GM18867 (cell line): ENCODE data around the gene TTC39A.

ENCODE experiments used
- ATAC-seq: cut with Tn5 transposase; IDR thresholded peaks from one replicate; pipeline ENCODE4 v1.9.1; 2021; ENCODE audit warnings: mild to moderate bottlenecking, moderate library complexity; ENCODE audit not compliant: unreplicated experiment

The TTC39A gene

DNA sequence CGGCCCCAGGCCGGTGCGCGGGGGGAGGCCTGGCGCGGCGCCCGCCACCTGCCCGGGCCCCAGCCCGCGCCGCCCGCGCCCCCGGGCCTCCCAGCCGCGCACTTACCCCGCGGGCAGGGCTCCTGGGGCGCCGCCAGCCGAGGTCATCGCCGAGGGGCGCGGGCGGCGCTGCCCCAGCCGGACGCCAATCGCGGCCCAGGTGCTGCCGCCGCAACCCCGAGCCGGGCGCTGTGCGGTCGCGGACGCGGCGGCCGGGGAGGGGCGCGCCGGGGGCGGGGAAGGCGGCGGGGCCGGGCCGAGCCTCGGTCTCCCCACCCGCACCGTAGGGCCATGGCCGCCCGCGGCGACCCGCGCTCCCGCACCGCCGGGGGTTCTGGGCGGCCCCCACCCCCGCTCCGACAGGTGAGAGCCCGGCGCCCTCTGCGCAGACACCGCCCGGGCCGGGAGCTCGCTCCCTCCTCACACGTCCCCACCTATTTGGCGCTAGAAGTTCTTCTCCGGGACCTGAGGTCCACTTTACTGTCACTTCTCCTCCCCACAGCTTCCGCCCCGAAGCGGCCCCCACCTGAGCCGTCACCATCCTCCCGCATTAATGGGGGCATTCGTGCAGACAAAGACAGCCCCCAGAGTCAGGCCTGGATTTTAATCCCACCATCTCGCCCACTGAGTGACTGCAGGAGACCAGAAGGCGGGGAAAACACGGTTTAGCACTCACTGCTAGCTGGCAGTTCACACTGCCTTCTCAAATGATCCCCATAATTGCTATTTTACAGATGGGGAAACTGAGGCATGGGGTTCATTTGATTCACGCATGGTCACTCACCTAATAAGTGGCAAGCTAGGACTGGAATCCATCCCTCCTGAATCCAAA lies at the start of gene TTC39A:
Gene TTC39A, minus strand, starts transcription at position 232 of the 871 bp plus-strand sequence. Its CDS starts 85 bp downstream, at position 147.
- no peak for ATAC-seq

DNA sequence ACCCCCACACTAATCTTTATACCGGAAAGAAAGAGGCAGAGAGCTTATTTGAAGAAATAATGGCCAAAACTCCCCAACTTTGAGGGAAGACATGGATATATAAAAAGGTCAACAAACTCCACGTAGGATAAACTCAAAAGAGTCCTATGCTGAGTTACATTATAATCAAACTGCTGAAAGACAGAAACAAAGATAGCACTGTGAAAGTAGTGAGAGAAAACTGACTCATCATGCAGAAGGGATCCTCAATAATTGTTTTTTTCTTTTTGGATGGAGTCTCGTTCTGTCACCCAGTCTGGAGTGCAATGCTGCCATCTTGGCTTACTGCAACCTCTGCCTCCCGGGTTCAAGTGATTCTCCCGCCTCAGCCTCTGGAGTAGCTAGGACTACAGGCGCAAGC lies 48.5 kb upstream of the TTC39A start:
- ATAC-seq: no peak

DNA sequence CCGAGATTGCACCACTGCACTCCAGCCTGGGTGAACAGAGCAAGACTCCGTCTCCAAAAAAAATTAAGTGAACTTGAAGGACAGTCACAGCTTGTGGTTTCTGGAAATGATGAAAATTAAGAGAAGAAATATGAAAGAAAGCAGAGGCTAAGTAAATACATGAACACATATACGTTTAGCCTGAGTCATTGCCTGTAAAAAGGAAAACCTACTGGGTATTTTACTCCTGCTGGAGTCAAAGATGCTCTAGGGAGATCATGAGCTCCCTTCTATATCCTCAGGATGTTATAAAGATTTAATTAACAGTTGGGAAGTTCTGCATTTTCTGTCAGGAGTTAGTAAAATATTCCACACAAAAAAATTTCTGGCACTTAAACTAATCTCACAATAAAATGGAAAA lies 43.5 kb upstream of the TTC39A start:
- ATAC-seq: no peak

DNA sequence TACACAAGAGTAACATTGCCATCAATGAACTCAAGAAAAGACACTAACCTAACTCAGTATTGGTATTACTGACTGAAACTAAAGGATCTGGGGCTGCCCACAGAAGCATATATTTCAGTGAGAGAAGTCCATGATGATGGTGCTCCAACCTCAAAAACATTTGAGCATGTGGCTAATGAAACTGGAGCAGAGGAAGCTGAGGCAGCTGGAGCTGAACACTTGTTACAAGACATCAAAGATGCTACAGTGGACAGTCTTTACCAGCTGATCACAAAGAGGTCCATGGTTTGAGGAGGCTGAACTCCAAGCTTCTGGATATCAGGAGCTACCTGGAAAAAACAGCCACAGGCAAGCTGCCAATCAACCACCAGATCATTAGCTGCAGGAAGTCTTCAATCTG lies 42.2 kb upstream of the TTC39A start:
- ATAC-seq: no peak

DNA sequence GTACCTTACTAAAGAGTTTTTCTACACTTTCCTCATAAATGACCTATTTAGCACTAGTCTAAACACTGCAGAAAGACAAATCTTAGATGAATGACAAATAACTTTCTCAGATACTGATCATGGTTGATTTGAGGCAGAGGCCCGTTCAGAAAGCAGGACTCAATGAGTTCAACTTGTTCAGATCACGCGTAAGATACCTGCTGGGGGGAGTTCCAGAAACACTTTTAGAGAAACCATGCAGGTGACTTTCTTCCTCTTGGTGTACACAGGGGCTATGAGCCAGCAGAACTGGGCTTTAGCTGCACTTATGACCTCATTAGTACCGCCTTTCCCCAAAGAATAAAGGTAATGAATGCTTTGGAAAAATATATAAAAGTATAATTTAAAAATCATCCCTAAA lies 38.8 kb upstream of the TTC39A start:
- no peak for ATAC-seq

DNA sequence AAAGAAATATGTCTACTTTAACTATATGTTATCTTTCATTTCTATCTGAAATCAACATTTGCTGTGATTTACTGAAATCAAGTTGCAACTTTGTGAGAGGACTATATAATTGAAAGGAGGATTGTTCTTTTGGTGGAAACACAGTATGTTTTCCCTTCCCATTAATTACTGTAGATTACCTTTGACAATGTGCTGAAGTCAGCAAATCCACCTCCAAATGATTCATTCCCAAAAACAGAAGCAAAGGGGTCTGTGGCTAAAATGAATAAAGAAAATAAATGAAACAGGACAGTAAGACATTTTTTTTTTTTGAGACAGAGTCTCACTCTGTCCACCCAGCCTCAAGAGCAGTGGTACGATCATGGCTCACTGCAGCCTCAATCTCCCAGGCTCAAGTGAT lies 35.4 kb upstream of the TTC39A start:
- ATAC-seq: no peak

DNA sequence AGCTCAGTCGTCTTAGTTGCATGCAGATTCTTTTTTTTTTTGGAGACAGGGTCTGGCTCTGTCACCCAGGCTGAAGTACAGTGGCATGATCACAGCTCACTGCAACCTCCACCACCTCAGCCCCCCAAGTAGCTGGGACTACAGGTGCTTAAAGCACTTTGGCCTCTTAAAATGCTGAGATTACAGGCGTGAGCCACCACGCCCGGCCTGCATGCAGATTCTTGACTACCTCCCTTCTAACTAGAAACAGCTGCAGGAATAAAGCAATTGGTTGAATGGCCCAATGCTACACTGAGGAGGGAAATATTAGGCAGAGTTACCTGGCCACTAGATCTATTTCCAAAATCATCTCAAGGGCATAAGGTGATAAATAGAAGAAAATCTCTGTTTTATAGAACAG lies 29.5 kb upstream of the TTC39A start:
- no peak for ATAC-seq

DNA sequence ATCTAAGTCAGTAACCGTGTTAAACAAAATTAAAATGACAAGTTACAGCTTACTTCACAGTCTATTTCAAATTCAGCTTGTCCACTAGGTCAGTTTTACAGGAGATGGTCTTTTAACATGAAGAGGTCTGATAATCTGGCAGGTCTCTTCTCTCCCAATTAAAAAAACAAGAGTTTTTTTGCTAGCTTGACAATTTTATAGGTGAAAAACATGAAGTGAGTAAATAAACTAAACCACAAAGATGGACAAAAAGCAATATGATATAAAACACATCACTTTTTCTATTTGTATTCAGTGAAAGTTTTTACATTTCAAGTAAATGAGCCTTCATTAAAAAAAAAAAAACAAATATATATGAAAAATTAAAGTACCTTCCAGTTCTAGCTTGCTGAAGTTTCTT lies 25.0 kb upstream of the TTC39A start:
- ATAC-seq: no peak

DNA sequence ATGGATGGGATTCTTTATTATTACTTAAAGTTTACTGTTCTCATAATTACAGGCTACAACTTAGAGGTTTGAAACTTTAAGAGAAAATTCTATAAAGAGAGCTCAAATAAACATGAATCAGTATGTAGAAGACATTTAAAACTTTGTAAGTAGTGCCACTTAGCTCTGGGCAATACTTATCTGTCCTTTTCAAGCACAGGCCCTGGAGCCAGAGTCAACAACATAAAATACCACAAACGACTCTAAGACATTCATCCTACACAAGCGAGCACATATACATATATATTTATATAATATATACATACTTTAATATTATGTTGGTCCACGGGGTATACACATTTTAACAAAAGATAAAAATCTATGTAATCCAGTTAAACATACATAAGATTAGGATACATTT lies 24.1 kb upstream of the TTC39A start:
- ATAC-seq: no peak

DNA sequence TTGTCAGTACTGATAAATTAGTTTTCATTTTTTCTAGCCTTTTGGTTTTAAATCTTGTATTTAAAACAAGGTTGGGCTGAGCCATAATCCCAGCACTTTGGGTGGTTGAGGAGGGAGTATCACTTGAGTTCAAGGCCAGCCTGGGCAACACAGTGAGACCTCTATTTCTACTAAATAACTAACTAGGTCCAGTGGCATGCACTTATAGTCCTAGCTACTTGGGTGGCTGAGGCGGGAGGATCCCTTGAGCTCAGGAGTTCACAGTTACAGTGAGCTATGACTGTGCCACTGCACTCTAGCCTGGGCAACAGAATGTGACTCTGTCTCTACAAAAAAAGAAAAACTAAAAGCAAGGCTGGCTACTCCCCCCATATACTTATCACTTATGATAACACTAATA lies 21.5 kb upstream of the TTC39A start:
- ATAC-seq: no peak

DNA sequence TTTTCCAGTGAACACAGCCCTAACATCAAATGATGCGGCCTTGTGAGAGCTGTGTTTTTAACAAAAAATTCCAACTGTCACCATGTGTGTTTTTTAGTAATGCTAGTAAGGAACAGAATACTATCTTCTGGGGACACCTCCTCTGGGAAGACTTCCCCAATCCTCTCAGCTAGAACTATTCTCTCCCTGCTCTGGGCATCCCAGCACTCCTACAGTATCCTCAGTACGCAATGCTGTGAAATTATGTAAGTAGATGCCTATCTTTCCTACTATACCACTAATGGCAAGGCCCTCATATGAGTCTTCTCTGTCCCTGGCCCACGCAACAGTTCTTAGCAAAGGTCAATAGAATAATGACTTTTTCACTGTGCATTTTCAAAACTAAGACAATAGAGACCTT lies 19.5 kb upstream of the TTC39A start:
- ATAC-seq: no peak

DNA sequence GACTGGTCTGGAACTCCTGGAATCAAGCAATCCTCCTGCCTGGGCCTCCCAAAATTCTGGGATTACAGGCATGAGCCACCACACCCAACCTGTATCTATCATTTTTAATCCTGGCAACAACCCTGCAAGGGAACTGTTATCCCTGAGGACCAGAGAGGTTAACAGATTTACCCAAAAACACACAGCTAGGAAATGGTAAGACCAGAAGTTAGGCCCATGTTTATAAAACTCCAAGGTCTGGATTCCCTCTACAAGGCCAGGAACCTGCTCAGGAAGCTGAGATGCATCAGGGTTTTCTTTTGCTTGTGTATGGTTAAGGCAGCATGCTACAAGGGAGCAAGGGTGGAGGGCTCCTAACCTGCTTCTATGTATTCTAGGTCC lies 17.8 kb upstream of the TTC39A start:
- no peak for ATAC-seq

DNA sequence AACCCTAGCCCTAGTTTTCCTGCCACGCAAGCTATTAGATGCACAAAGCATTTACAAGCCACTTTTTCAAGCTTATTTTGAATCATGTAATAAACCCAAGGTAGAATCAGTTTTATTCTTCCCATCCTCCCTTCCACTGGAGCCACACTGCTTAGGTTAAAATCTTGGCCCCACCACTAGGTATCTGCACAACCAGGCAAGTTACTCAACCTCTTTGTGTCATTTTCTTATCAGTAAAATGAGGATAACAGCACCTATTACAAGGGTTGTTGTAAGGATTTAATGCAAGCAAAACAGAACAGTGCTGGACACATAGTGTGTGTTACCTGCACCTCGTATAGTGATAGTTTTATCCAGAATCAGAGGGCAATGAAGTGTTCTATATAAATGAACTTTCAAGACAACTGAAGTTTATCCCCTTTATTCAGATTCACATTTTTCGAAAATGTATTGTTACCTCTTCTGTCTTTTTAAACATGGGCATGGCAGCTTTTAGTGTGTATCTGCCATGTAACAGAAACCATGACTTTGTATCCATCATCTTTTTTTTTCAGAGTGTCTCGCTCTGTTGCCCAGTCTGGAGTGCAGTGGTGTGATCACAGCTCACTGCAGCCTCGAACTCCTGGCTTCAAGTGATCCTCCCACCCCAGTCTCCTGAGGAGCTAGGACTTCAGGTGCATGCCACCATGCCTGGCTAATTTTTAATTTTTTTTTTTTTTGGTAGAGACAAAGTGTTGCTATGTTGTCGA lies 17.2 kb upstream of the TTC39A start:
- no peak for ATAC-seq

DNA sequence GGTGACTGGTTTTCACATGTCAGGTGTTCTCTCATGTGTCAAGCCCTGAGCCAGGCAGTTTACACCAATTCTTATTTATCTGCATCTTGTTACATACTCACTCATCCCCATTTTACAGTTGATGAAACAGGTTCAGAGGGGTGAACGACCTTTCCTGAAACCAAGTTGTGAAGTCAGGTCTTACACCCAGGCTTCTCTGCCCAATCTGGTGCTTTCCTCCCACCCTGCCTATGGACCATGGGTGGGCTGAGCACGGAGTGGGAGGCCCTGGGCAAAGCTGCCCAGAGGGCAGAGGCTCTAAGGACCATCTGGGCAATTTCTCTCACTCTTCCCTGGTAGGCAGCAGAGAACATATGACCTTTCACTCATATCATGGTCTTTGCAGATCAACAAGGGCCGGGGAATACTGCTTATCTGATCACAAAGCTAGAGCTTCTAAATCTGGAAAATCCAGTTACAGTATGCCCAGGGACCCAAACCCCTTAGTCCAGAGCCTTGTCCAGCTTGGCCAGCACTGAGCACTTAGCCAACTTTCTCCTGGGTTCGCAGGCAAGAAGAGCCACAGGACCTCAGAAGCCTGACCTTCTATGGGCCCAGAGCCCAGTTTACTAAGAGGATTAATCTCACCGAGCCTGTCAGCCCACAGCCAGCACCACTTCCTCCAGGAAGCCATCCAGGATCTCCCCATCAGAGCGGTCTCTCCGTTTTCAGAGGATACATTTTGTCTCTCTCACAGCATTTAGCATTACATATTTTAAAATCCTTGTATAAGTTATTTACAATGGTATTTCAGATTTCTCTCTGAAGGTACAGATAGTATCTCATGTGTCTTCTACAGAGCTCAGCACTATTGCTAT lies 16.0 kb upstream of the TTC39A start:
- ATAC-seq: no peak

DNA sequence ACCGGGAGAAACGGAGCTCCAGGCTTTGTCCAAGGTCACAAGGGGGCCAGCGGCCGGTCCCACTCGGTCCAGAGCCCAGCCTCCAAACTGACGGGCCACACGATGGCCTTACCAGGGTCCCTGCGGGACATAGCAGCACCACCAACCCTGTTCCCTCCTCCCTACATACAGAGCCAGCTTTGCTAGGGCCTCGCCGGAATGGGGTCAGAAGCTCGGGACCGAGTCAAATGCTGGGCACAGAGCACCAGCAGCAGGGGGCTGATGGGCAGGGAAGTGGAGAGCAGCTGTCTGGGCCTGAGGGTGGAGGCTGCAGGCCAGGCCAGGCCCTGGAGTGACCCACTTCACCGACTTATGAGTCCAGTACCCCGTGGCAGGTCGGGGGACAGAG lies 14.9 kb upstream of the TTC39A start:
- ATAC-seq: no peak

DNA sequence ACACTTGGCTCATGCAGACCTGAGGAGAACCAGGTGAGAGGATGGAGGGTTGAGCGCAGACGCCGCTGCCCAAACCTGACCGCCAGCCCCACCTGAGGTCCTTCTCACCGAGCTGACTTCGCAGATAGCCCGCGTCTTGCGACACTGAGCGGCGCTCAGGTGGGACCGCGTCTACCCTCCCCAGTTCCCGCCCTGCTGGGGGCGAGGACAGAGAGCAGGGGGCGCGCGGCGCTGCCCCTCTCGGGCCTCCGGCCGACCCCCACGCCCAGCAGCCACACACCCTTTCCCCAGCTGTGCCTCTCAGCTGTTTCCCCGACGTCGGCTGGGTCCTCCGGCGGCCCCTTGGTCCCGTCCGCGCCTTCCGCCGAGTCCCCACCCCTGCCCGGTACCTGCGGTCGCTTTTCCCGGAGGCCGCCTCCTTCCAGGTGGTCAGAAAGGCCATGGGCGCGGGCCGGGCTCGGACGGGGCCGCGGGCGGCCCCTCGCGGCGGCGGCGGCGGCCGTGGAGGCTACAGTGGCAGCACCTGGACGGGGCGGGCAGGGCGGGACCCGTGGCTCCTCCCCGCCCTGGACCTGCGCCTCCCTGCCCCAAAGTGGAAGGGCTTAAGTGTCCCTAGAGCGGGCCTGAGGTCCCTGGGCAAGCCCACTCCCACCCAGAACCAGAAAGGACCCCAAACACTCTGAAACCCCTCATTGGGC lies 14.4 kb upstream of the TTC39A start:
- no peak for ATAC-seq

DNA sequence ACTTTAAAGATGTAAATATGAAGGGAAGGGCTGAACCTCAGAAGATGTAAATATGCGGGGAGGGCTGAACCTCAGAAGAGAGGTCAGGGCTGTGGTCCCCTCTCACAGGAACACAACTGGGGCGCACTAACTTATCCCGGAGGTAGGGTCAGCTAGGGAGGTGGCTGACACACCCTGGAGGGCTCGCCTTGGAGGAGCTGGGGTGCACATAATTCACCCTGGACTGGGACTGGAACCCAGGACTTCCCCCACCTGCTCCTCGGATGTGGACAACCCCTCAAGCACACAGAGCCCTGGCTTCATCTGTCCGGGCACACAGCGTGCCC lies 13.9 kb upstream of the TTC39A start:
- no peak for ATAC-seq

DNA sequence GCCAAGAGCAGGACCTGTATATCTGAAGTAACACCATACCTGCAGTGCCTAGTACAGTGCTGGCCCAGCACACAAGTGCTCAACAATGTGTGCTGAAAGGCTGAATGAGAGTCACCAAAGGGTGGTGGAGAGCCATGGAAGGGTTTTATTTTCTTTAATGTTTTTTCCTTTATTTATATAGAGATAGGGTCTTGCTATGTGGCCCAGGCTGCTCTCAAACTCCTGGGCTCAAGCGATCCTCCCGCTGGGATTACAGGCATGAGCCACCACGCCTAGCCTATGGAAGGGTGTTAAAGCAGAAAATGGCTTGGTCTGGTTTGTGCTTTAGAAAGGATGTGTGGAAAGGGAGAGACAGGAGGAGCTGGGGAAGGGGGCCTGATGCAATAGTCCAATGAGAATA lies 13.3 kb upstream of the TTC39A start:
- no peak for ATAC-seq

DNA sequence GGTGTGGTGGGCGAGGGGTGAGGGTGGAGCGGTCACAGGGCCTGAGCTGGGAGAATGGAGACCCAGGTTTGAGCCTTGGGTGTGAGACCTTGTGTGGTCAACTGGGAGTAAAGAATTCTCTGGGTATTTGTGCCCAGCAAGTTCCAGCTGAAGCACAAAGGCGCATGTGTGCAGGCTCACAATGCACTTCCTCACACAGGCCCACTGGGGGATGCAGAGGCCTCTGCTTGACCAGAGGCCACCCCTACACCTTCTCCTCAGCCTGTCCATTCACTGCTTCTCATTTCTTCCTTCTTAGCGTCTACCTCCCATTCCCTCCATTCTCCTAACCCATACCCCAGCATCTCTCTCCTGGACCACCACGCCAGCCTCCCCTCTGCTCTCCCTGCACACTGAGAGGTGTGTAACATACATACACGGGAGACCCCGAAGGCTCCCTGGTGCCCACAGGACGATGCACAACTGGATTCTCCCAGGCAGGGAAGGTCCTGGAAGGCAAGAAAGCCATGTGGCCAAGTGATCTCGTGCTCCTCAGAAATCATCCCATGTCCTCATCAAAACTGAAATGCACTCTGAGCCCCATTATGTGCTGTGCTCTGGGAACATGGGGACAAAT lies 12.3 kb upstream of the TTC39A start:
- ATAC-seq: no peak

DNA sequence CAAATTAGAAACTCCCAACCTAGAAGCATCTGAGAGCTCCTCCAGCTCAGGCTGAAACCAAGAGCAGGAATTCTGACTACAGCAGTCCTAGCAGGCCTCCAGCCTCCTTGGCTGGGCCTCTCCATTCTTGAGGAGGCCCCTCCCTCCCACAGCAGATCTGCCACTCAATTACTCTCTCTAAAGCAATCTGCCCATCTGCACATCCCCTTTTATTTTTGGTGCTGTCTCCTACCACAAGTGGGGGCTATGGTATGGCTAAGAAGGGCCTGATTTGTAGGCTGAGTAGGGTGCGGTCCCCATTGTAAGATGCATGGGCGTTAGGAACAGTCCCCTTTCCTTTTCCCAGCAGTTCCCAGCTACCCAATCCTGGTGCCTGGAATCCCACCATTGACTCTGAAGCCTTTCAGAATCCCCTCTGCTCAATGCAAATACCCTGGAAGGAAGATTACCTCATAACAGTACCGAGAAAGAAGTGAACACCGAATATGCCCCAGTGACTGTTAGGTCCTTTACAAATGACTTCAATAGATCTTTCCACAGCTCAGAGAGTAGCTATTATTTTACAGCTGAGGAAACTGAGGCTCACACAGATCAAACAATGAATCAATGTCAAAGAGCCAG lies 11.6 kb upstream of the TTC39A start:
- peak; percentile 54 for ATAC-seq
